Spleen (tissue), 11 donors: ENCODE data around the gene ATRX. TPM values are rescaled to one million over a fixed set of nuclear protein-coding genes. Genes with fewer than 3 reads are reported as not detected.

Source experiments
- DNase-seq: peaks from one replicate; pipeline ENCODE4 v3.0.0-alpha.2; 2020
- H3K27ac ChIP-seq, 8 donors: fragments of 200-600 bp; sonication (generic) in 7 of 8; 1 replicate in 4 of 8; 2 replicates in 4 of 8; pipeline versions ENCODE4 v1.5.0 to v1.8.0; 2016 to 2021; ENCODE audit warnings: inconsistent platforms in 4 of 8, mild to moderate bottlenecking in 4 of 8, moderate library complexity in 1 of 8
- H3K27me3 ChIP-seq, 7 donors: fragments of 200-600 bp; sonication (generic) in 6 of 7; replicated peaks in 1 of 7; 1 replicate in 4 of 7; 2 replicates in 3 of 7; pipeline versions ENCODE4 v1.5.0 to v1.8.0; 2016 to 2021; ENCODE audit warnings: inconsistent platforms in 3 of 7, mild to moderate bottlenecking in 1 of 7
- H3K36me3 ChIP-seq, 6 donors: fragments of 200-600 bp; sonication (generic) in 5 of 6; 1 replicate in 4 of 6; 2 replicates in 2 of 6; pipeline versions ENCODE4 v1.5.0 to v1.8.0; 2016 to 2021; ENCODE audit warnings: inconsistent platforms in 2 of 6
- H3K4me1 ChIP-seq, 6 donors: fragments of 200-600 bp; sonication (generic) in 5 of 6; 1 replicate in 3 of 6; 2 replicates in 3 of 6; pipeline versions ENCODE4 v1.5.0 to v1.8.0; 2016 to 2021; ENCODE audit warnings: inconsistent platforms in 3 of 6
- H3K4me3 ChIP-seq, 8 donors: fragments of 200-600 bp; sonication (generic) in 7 of 8; 1 replicate in 4 of 8; 2 replicates in 4 of 8; pipeline versions ENCODE4 v1.5.0 to v1.8.0; 2016 to 2021; ENCODE audit warnings: inconsistent platforms in 4 of 8, mild to moderate bottlenecking in 4 of 8, moderate library complexity in 2 of 8
- H3K9me3 ChIP-seq, 8 donors: fragments of 200-600 bp; sonication (generic) in 7 of 8; 1 replicate in 4 of 8; 2 replicates in 4 of 8; pipeline versions ENCODE4 v1.5.0 to v1.8.0; 2016 to 2021; ENCODE audit warnings: inconsistent platforms in 4 of 8
- CTCF ChIP-seq, 11 experiments: fragments of 200-600 bp in 7 of 11; fragments of 450-650 bp in 4 of 11; sonication (generic) in 4 of 11; IDR thresholded peaks in 8 of 11; conservative IDR thresholded peaks in 3 of 11; 1 replicate in 7 of 11; 2 replicates in 4 of 11; pipeline versions ENCODE4 v1.4.0 to v1.8.0; 2016 to 2021; ENCODE audit warnings: antibody characterized with exemption in 11 of 11, inconsistent platforms in 4 of 11, mild to moderate bottlenecking in 1 of 11
- POLR2A ChIP-seq, 3 donors: fragments of 450-650 bp; IDR thresholded peaks; one replicate each; pipeline ENCODE4 v1.5.1; 2017; ENCODE audit warnings: antibody characterized with exemption in 3 of 3, mild to moderate bottlenecking in 1 of 3
- POLR2AphosphoS5 ChIP-seq, 3 donors: sonication (generic); formaldehyde crosslinking; IDR thresholded peaks; one replicate each; pipeline ENCODE4 v1.5.1; 2017; ENCODE audit warnings: antibody characterized with exemption in 3 of 3
- WGBS, 5 donors: extraction: QIAGEN DNeasy Blood & Tissue Kit in 3 of 5; methylation state at CpG; one replicate each; pipeline versions ENCODE4 v1.1.5 to v1.1.7; 2013 to 2018; 5-methylcytosine and 5-hydroxymethylcytosine counted together
- intact Hi-C: fragments of 100-400 bp; cut with DNase I; formaldehyde crosslinking; loops from one replicate; pipeline ENCODE4 v1.15.0; 2023; ENCODE audit warnings: low total_unique reads
- polyA plus RNA-seq, 3 donors: library from polyadenylated mRNA; stranded (reverse); fragments of 200-250 nt; gene quantifications; one replicate each; pipeline ENCODE4 v1.2.1, GENCODE V29; 2013
- total RNA-seq, 7 donors: library from RNA; depleted of rRNA in 3 of 7; stranded (reverse); fragments of >200 nt in 3 of 7; fragmentation: NEBNext Ultra II Directional in 4 of 7; extraction: Animal tissue kit (Norgen Biotek cat#: 25700) in 4 of 7; gene quantifications; one replicate each; pipeline versions ENCODE4 v1.1.0 to v1.2.1, GENCODE V29; 2016 to 2021
- donor health status: healthy with polysubstance abuse.
- donor health status: DM: no; HTN: no; CAD: no; lungs with moderate emphysema.
- donor health status: DM: no; HTN: no; CAD: no.
- donor health status: Bipolar disorder and iron deficiency.
- donor health status: healthy.
- donor health status: DM: no; HTN: no; CAD: no.
- donor health status: DM: yes; HTN: yes; CAD: no.

Gene ATRX
- total and polyA plus RNA-seq, 10 donors, result 8.2 to 150 (median 109) TPM

GRCh38 chrX:77749695-77750094 is 36.3 kb downstream of the ATRX start:
- Histone ChIP-seq H3K36me3 (no peaks in the 10 kb centered on the region), H3K27ac (no peak overlapping the region), H3K9me3 (peaks cover 0 to 14% (median 0%) of the 10 kb centered on the region in 8 donors), H3K4me1 (peaks cover 0 to 3% (median under 1%) of the 10 kb centered on the region in 6 donors), H3K4me3 (no peak overlapping the region), H3K27me3 (no peaks in the 10 kb centered on the region)
- DNase-seq, result no peak
- TF ChIP-seq POLR2A (IDR thresholded peaks at IDR 0.05) (no peak), CTCF (IDR thresholded peaks at IDR 0.05 in 8 of 11, conservative IDR thresholded peaks at IDR 0.05 in 3 of 11) (no peak), POLR2AphosphoS5 (IDR thresholded peaks at IDR 0.05) (no peak)
- intact Hi-C loops, result no loop called here
- 76 to 97% (median 86%) methylated on average over 3 to 5 of the region's 5 CpGs for WGBS, 5 donors

- Histone ChIP-seq H3K4me1 (peaks cover 3 to 33% (median 15%) of the 10 kb centered on the region in 6 donors), H3K36me3 (no peaks in the 10 kb centered on the region), H3K27ac (peak overlapping the region in 2 of 8 donors; percentile 10 to 46), H3K4me3 (no peak overlapping the region), H3K27me3 (no peaks in the 10 kb centered on the region), H3K9me3 (no peaks in the 10 kb centered on the region)
- 31 to 51% (median 44%) methylated on average over 2 of the region's 2 CpGs for WGBS, 5 donors
- intact Hi-C loops, result no loop called here
- TF ChIP-seq CTCF (IDR thresholded peaks at IDR 0.05 in 8 of 11, conservative IDR thresholded peaks at IDR 0.05 in 3 of 11) (no peak), POLR2AphosphoS5 (IDR thresholded peaks at IDR 0.05) (no peak), POLR2A (IDR thresholded peaks at IDR 0.05) (no peak)
- DNase-seq, result no peak
These were observed 42.3 kb downstream of the ATRX start for GRCh38 chrX:77743720-77744119.

- DNase-seq, result no peak
- peak overlapping the region in 2 of 8 donors; percentile 10 to 46 for H3K27ac ChIP-seq
- no peaks in the 10 kb centered on the region for H3K27me3 ChIP-seq
- no peak for TF ChIP-seq POLR2AphosphoS5 (IDR thresholded peaks at IDR 0.05)
- TF ChIP-seq POLR2A (IDR thresholded peaks at IDR 0.05), result no peak
- TF ChIP-seq CTCF (IDR thresholded peaks at IDR 0.05 in 8 of 11, conservative IDR thresholded peaks at IDR 0.05 in 3 of 11), result no peak
- H3K9me3 ChIP-seq, result no peaks in the 10 kb centered on the region
- WGBS, 5 donors, result 52 to 87% (median 68%) methylated on average over 5 to 7 of the region's 7 CpGs
- H3K4me1 ChIP-seq, result peaks cover 3 to 33% (median 15%) of the 10 kb centered on the region in 6 donors
- H3K4me3 ChIP-seq, result no peak overlapping the region
- no peaks in the 10 kb centered on the region for H3K36me3 ChIP-seq
- intact Hi-C loops, result no loop called here
These were observed 43.1 kb downstream of the ATRX start for GRCh38 chrX:77742788-77743476.

- Histone ChIP-seq H3K9me3 (peaks cover 0 to 9% (median 0%) of the 10 kb centered on the region in 8 donors), H3K4me3 (no peak overlapping the region), H3K4me1 (peaks cover 3 to 33% (median 15%) of the 10 kb centered on the region in 6 donors), H3K36me3 (no peaks in the 10 kb centered on the region), H3K27ac (peak overlapping the region in 1 of 8 donors; percentile 9), H3K27me3 (no peaks in the 10 kb centered on the region)
- WGBS, 5 donors, result 43 to 63% (median 49%) methylated on average over 3 of the region's 3 CpGs
- intact Hi-C loops, result no loop called here
- no peak for TF ChIP-seq POLR2AphosphoS5 (IDR thresholded peaks at IDR 0.05)
- no peak for TF ChIP-seq POLR2A (IDR thresholded peaks at IDR 0.05)
- no peak for TF ChIP-seq CTCF (IDR thresholded peaks at IDR 0.05 in 8 of 11, conservative IDR thresholded peaks at IDR 0.05 in 3 of 11)
- DNase-seq, result no peak
These were observed 45.6 kb downstream of the ATRX start for GRCh38 chrX:77740376-77740905.
